ENCODE measurements around the gene SCIMP.
"Not testable (repeated sequence)": the region's sequence is repeated elsewhere in the genome, so short reads cannot be mapped to it uniquely, and the experiment has no call there.

Gene SCIMP

GRCh38 chr17:5183410-5183793, 51.3 kb downstream of the SCIMP start:
- no peak for DNase-seq

DNA sequence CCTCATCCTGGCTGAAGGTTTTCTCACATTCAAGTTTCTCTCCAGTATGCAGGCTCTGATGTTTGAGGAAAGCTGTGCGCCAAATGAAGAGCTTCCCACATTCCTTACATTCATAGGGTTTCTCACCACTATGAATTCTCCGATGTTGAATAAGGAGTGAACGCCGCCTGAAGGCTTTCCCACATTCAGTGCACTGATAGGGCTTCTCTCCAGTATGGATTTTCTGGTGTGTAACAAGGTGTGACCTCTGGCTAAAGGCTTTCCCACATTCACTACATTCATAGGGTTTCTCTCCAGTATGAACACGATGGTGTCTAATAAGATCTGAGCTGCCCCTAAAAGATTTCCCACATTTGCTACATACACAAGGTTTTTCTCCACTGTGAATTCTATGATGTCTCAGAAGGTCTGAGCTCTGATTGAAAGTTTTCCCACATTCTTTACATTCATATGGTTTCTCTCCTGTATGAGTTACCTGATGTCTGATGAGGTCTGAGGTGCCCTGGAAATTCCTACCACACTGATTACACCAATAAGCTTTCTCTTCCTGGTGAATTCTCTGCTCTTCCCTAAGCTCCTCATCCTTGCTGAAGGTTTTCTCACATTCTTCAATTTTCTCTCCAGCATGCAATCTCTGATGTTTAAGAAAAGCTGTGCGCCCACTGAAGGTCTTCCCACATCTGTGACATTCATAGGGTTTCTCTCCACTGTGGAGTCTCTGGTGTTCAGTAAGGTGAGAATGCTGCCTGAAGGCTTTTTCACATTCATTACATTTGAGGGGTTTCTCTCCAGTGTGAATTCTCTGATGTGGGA, 51.9 kb downstream of the SCIMP start:
- no peak for DNase-seq

DNA sequence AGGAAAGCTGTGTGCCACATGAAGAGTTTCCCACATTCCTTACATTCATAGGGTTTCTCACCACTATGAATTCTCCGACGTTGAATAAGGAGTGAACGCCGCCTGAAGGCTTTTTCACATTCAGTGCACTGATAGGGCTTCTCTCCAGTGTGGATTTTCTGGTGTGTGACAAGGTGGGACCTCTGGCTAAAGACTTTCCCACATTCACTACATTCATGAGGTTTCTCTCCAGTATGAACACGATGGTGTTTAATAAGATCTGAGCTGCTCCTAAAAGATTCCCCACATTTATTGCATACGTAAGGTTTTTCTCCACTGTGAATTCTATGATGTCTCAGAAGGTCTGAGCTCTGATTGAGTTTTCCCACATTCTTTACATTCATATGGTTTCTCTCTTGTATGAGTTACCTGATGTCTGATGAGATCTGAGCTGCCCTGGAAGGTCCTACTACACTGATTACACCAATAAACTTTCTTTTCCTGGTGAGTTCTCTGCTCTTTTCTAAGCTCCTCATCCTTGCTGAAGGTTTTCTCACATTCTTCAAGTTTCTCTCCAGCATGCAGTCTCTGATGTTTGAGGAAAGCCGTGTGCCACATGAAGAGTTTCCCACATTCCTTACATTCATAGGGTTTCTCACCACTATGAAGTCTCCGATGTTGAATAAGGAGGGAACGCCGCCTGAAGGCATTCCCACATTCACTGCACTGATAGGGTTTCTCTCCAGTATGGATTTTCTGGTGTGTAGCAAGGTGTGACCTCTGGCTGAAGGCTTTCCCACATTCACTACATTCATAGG, 53.0 kb downstream of the SCIMP start:
- no peak for DNase-seq

DNA sequence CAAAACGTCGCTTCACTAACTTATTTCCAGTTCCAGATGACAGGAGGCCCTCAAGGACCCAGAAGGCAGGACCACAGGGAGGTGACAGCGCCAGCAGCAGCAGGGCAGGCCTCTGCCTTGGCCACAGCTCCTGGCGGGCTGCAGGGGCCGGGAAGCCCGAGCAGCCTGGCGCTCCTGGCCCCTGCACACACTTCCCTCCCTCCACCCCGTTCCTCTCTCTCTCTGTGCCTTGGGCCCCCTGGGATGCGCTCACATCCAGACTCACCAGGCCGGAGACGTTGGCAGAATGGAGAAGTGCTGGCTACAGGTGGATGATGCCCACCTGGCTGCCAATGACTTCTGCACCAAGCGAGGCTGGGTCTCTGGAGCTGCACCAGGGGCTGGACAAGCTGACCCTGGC, 55.7 kb downstream of the SCIMP start:
- no peak for DNase-seq

- DNase-seq = not testable (repeated sequence)
Observed at GRCh38 chr17:5175027-5175426, 59.6 kb downstream of the SCIMP start.

- not testable (repeated sequence) for DNase-seq
Observed at GRCh38 chr17:5165791-5166564, 68.7 kb downstream of the SCIMP start.

GRCh38 chr17:5164436-5164835, 70.2 kb downstream of the SCIMP start:
- DNase-seq = no peak

GRCh38 chr17:5161793-5162192, 72.9 kb downstream of the SCIMP start:
- DNase-seq = not testable (repeated sequence)

GRCh38 chr17:5160702-5161101, 74.0 kb downstream of the SCIMP start:
- DNase-seq = not testable (repeated sequence)

All from SW 1271 (cell line).